GM18511 (cell line): ENCODE results near the gene METTL4.
"Not testable (repeated sequence)": the region's sequence is repeated elsewhere in the genome, so short reads cannot be mapped to it uniquely, and the experiment has no call there.

Experiments
- ATAC-seq: cut with Tn5 transposase; IDR thresholded peaks from one replicate; pipeline ENCODE4 v1.9.1; 2021; ENCODE audit warnings: mild to moderate bottlenecking, moderate library complexity; ENCODE audit not compliant: unreplicated experiment

The METTL4 gene

GRCh38 chr18:2524794-2525198, 46.5 kb downstream of the METTL4 start:
- not testable (repeated sequence) for ATAC-seq

GRCh38 chr18:2522112-2522511, 49.2 kb downstream of the METTL4 start:
- peak; percentile 63 for ATAC-seq

- no peak for ATAC-seq
Measured at GRCh38 chr18:2518473-2518872, 52.8 kb downstream of the METTL4 start.

- ATAC-seq: peak; percentile 62
Measured at GRCh38 chr18:2515908-2516625, 55.2 kb downstream of the METTL4 start.

GRCh38 chr18:2515171-2515787, 56.0 kb downstream of the METTL4 start:
- ATAC-seq: no peak

- no peak for ATAC-seq
Measured at GRCh38 chr18:2513616-2514015, 57.7 kb downstream of the METTL4 start.

DNA sequence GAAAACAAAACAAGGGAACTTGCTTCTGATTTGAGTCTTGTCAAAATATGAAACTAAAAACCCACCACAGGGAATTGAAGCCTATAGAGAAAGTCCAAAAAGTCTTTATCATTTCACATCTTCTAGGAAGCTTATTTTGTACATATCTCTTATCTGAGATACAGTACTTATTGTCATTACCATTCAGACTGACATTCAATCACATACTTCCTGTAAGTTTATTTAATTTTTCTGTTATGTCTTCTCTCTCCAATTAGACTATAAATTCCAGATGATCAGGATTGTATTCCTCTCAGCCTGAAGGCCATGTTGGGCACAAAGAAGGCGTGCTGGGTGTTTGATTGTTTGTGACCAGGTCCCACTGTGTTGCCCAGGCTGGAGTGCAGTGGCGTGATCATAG, 59.2 kb downstream of the METTL4 start:
- ATAC-seq: no peak

- no peak for ATAC-seq
Measured at GRCh38 chr18:2511451-2511850, 59.9 kb downstream of the METTL4 start.

DNA sequence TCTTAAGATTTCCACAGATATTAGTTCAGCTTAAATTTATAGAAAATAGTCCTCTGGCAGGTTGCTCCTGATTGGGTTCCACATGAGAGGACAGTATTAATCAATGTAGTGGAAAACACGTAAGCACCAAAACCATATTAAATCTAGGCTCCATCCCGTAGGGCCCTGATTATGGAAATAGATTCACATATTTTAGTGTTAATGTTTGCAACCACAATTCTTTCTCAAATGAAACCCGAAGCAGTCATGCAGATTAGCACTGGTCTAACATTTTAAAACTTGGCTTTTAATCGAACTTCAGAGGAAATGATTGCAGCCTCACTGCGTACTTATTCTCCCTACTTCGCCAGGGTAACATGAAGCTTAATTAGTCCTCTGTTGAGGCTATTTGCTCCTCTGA, 60.9 kb downstream of the METTL4 start:
- ATAC-seq: no peak

- no peak for ATAC-seq
Measured at GRCh38 chr18:2508678-2509077, 62.6 kb downstream of the METTL4 start.

DNA sequence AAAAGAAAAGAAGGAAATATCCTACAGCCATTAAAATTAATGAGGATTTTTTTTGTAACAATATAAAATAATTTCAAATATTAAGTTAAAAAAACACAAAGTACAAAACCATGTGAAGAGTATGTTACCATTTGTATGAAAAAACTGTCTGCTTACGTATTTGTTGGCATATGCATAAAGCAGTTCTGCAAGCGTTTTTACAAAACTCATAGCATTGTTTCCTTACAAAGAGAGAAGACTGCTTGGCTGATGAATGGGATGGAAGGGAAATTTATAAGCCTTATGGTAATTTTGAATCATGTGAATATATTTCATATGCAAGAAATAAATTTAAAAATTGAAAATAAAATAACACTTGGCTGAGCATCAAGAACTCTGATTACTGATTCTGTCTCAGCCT, 63.1 kb downstream of the METTL4 start:
- ATAC-seq: no peak

DNA sequence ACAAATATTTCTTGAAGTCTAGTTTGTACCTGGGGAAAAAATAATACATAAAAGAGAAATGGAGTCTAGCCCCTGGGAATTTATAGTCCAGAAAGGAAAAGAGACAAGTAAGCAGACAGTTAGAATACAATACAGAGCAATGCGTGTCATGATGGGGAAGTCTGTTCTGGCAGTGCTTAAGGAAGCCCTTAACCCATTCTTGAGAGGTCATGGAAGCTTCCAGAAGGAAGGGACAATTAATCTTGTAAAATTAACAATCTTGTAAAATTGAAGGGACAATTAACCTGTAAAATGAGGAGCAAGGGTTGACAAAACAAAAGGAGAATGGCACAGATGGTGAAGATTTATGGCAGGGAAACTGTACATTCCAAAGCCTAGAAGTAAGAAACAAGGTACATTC, 66.7 kb downstream of the METTL4 start:
- ATAC-seq: no peak

DNA sequence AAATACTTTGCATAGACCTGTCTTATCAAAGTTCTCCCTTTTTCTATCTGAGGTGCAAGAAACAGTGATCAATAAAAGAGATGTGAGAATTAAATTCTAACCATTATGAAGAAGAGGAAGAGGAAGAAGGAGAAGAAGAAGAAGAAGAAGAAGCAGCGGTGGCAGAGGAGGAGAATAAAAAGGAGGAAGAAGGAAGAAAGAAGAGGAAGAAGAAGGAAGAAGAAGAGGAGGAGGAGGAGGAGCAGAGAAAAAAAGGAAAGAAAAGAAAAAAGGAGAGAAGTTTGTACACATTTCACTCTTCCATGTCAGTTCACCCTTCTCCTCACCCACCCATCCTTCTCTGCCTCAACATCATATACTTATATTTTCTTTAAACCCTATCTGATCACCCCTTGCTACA, 68.4 kb downstream of the METTL4 start:
- no peak for ATAC-seq

GRCh38 chr18:2502394-2502793, 68.9 kb downstream of the METTL4 start:
- ATAC-seq: no peak

GRCh38 chr18:2497797-2498196, 73.5 kb downstream of the METTL4 start:
- no peak for ATAC-seq

DNA sequence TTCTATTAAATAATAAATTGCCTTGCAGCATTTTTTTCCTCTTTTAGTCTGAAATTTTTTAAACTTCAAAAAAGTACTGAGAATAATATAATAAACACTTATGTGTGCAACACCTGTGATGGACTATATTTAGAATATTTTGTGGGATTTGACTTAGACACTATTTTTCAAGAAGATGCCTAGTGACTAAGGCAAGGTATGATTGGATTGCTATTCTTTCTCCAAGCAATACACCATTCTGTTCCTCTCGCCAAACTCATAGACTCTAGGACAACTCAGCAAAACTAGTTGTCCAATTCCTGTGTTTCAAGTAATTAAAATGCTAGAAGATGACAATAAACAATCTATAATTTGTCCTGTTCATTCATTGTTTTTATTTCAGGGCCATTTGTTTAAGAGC, 75.9 kb downstream of the METTL4 start:
- no peak for ATAC-seq

GRCh38 chr18:2494921-2495320, 76.4 kb downstream of the METTL4 start:
- ATAC-seq: no peak
